H1 (cell line): Measurements from ENCODE around the gene EML1. TPM values are rescaled to one million over a fixed set of nuclear protein-coding genes. Genes with fewer than 3 reads are reported as not detected.

Experiments
- CTCF ChIA-PET: fragments of 300-600 bp; sonication (Branson Sonifier 250); formaldehyde crosslinking; loops from one replicate; lab custom pipeline; 2021; ENCODE audit not compliant: partially characterized antibody; lab: Charles Lee
- POLR2A ChIA-PET: fragments of 300-600 bp; sonication (Branson Sonifier 250); formaldehyde crosslinking; loops from one replicate; lab custom pipeline; 2021; ENCODE audit warnings: inconsistent platforms; ENCODE audit not compliant: partially characterized antibody; lab: Charles Lee
- DNase-seq, 2 experiments: peaks; one replicate each; pipeline versions ENCODE4 v3.0.0 to v3.0.0-alpha.2; 2010 to 2022; ENCODE audit warnings: low spot score in 2 of 2, low read depth in 1 of 2, mixed read lengths in 1 of 2
- FAIRE-seq: peaks from 2 replicates; lab custom pipeline; 2011; peaks lifted over from hg19 to GRCh38; lab: Jason Lieb, UNC
- H2AFZ ChIP-seq: 2 replicates; pipeline ENCODE4 v1.8.1; 2012; ENCODE audit warnings: low read length, inconsistent platforms
- H2AK5ac ChIP-seq: 2 replicates; pipeline ENCODE4 v1.6.1; 2013; ENCODE audit warnings: low read depth, low read length
- H2BK120ac ChIP-seq: replicated peaks from 2 replicates; pipeline ENCODE3; 2013; ENCODE audit warnings: low read depth, low read length, inconsistent platforms
- H2BK12ac ChIP-seq: 2 replicates; pipeline ENCODE4 v1.6.1; 2013; ENCODE audit warnings: low read depth, low read length
- H2BK15ac ChIP-seq: 2 replicates; pipeline ENCODE4 v1.6.1; 2013; ENCODE audit warnings: low read length
- H2BK20ac ChIP-seq: 2 replicates; pipeline ENCODE4 v1.6.1; 2013; ENCODE audit warnings: low read length
- H2BK5ac ChIP-seq: 2 replicates; pipeline ENCODE4 v1.6.1; 2013; ENCODE audit warnings: low read depth, low read length
- H3K14ac ChIP-seq: 2 replicates; pipeline ENCODE4 v1.6.1; 2013; ENCODE audit warnings: inconsistent platforms; ENCODE audit not compliant: insufficient read length
- H3K18ac ChIP-seq: 2 replicates; pipeline ENCODE4 v1.6.1; 2013; ENCODE audit warnings: low read length; ENCODE audit errors: extremely low read depth
- H3K23ac ChIP-seq: 2 replicates; pipeline ENCODE4 v1.6.1; 2013; ENCODE audit warnings: inconsistent platforms; ENCODE audit not compliant: insufficient read length
- H3K23me2 ChIP-seq: 2 replicates; pipeline ENCODE4 v1.6.1; 2013; ENCODE audit warnings: low read depth, low read length
- H3K27ac ChIP-seq: 2 replicates; pipeline ENCODE4 v1.6.1; 2011; ENCODE audit warnings: low read depth, low read length, inconsistent platforms
- H3K27me3 ChIP-seq, 4 experiments: replicated peaks in 1 of 4; 1 replicate in 1 of 4; 2 replicates in 3 of 4; pipeline versions ENCODE4 v1.6.1 to v1.8.1; 2011 to 2013; ENCODE audit warnings: low read length in 3 of 4, mild to moderate bottlenecking in 3 of 4, inconsistent platforms in 2 of 4, mixed read lengths in 2 of 4, moderate library complexity in 1 of 4; ENCODE audit not compliant: control insufficient read depth in 3 of 4, insufficient read depth in 3 of 4; ENCODE audit errors: extremely low read depth in 1 of 4
- H3K36me3 ChIP-seq, 4 experiments: 2 replicates each; pipeline versions ENCODE4 v1.6.1 to v1.8.1; 2011 to 2013; ENCODE audit warnings: mild to moderate bottlenecking in 4 of 4, low read length in 3 of 4, moderate library complexity in 2 of 4, control low read depth in 1 of 4, inconsistent platforms in 1 of 4; ENCODE audit not compliant: insufficient read depth in 4 of 4, control insufficient read depth in 2 of 4
- H3K4ac ChIP-seq: replicated peaks from 2 replicates; pipeline ENCODE3; 2013; ENCODE audit warnings: low read length, low read depth, mixed read lengths, inconsistent platforms; ENCODE audit not compliant: insufficient read length
- H3K4me1 ChIP-seq, 4 experiments: replicated peaks in 1 of 4; 1 replicate in 1 of 4; 2 replicates in 3 of 4; pipeline versions ENCODE4 v1.6.1 to v1.8.1; 2011 to 2013; ENCODE audit warnings: low read length in 3 of 4, inconsistent platforms in 2 of 4, mixed read lengths in 1 of 4; ENCODE audit not compliant: insufficient read depth in 4 of 4, control insufficient read depth in 3 of 4
- H3K4me2 ChIP-seq, 2 experiments: 2 replicates each; pipeline versions ENCODE4 v1.6.1 to v1.8.1; 2011 to 2013; ENCODE audit warnings: low read depth in 2 of 2, low read length in 2 of 2, control low read depth in 1 of 2, inconsistent platforms in 1 of 2, mild to moderate bottlenecking in 1 of 2; ENCODE audit not compliant: insufficient read depth in 1 of 2
- H3K4me3 ChIP-seq, 4 experiments: fragments of 200-600, 300-600 bp in 1 of 4; sonication (generic), shearing (Covaris generic), sonication (Bioruptor Twin) in 1 of 4; 2 replicates each; pipeline versions ENCODE4 v1.5.1 to v1.8.1; 2011 to 2016; ENCODE audit warnings: low read length in 4 of 4, low read depth in 3 of 4, control low read depth in 2 of 4, inconsistent platforms in 2 of 4, mild to moderate bottlenecking in 2 of 4, mixed read lengths in 1 of 4, moderate library complexity in 1 of 4; ENCODE audit not compliant: insufficient read depth in 2 of 4; ENCODE audit errors: extremely low read depth in 1 of 4
- H3K56ac ChIP-seq: replicated peaks from 2 replicates; pipeline ENCODE3; 2013; ENCODE audit warnings: low read depth, mild to moderate bottlenecking, mixed read lengths, low read length, inconsistent platforms; ENCODE audit not compliant: insufficient read length
- H3K79me1 ChIP-seq: 2 replicates; pipeline ENCODE4 v1.6.1; 2013; ENCODE audit warnings: low read depth, low read length, control low read depth
- H3K79me2 ChIP-seq, 2 experiments: 2 replicates each; pipeline versions ENCODE4 v1.6.1 to v1.8.1; 2012 to 2013; ENCODE audit warnings: low read length in 2 of 2, mild to moderate bottlenecking in 2 of 2, inconsistent platforms in 1 of 2; ENCODE audit not compliant: insufficient read depth in 2 of 2, control insufficient read depth in 1 of 2
- H3K9ac ChIP-seq, 4 experiments: replicated peaks in 1 of 4; 1 replicate in 1 of 4; 2 replicates in 3 of 4; pipeline versions ENCODE4 v1.6.1 to v1.8.1; 2011 to 2013; ENCODE audit warnings: low read depth in 3 of 4, low read length in 3 of 4, control low read depth in 2 of 4, mild to moderate bottlenecking in 2 of 4, moderate library complexity in 2 of 4, inconsistent platforms in 1 of 4; ENCODE audit errors: extremely low read depth in 1 of 4
- H3K9me3 ChIP-seq, 2 experiments: 2 replicates each; pipeline versions ENCODE4 v1.6.1 to v1.8.1; 2012 to 2013; ENCODE audit warnings: mild to moderate bottlenecking in 2 of 2, moderate library complexity in 2 of 2, control low read depth in 1 of 2, inconsistent platforms in 1 of 2, low read depth in 1 of 2, low read length in 1 of 2, mixed read lengths in 1 of 2; ENCODE audit not compliant: insufficient read depth in 2 of 2
- H4K20me1 ChIP-seq, 2 experiments: replicated peaks in 1 of 2; 2 replicates each; pipeline versions ENCODE3 to v1.8.1; 2011 to 2013; ENCODE audit warnings: inconsistent platforms in 2 of 2, low read length in 2 of 2, mild to moderate bottlenecking in 1 of 2; ENCODE audit not compliant: insufficient read depth in 2 of 2, control insufficient read depth in 1 of 2
- H4K5ac ChIP-seq: 2 replicates; pipeline ENCODE4 v1.6.1; 2013; ENCODE audit warnings: low read length, low read depth, mixed read lengths, inconsistent platforms; ENCODE audit not compliant: insufficient read length
- H4K8ac ChIP-seq: 2 replicates; pipeline ENCODE4 v1.8.0; 2013; ENCODE audit warnings: mild to moderate bottlenecking, moderate library complexity, low read length, inconsistent platforms; ENCODE audit not compliant: insufficient read depth; ENCODE audit errors: extremely low read depth
- H4K91ac ChIP-seq: replicated peaks from 2 replicates; pipeline ENCODE3; 2013; ENCODE audit warnings: low read length, mixed read lengths, inconsistent platforms; ENCODE audit not compliant: insufficient read length
- EP300 ChIP-seq, 2 experiments: IDR thresholded peaks; 1 replicate in 1 of 2; 2 replicates in 1 of 2; pipeline ENCODE4 v1.6.1; 2011 to 2012; ENCODE audit warnings: low read depth in 2 of 2, low read length in 2 of 2, mild to moderate bottlenecking in 2 of 2, borderline replicate concordance in 1 of 2, inconsistent platforms in 1 of 2, moderate library complexity in 1 of 2
- JUN ChIP-seq: IDR thresholded peaks from 2 replicates; pipeline ENCODE4 v1.6.1; 2011; ENCODE audit warnings: low read depth, mild to moderate bottlenecking, improper control_type of control experiment, low read length
- WGBS, 2 experiments: shearing (Covaris generic) in 1 of 2; methylation state at CpG; one replicate each; pipeline versions ENCODE4 v1.1.6 to v1.1.7; 2013 to 2015; ENCODE audit warnings: low lambda C conversion rate in 2 of 2, mixed read lengths in 2 of 2, inconsistent platforms in 1 of 2, low coverage in 1 of 2, missing lambda C conversion rate in 1 of 2; ENCODE audit not compliant: insufficient replicate concordance in 2 of 2, insufficient coverage in 1 of 2, insufficient read length in 1 of 2; ENCODE audit errors: extremely low coverage in 1 of 2, missing lambda C conversion rate in 1 of 2; 5-methylcytosine and 5-hydroxymethylcytosine counted together
- polyA plus RNA-seq, 7 experiments: library from polyadenylated mRNA; depleted of rRNA in 3 of 7; stranded (reverse) in 5 of 7; unstranded in 2 of 7; fragments of >200 nt in 5 of 7; fragments of 200-250 nt in 2 of 7; gene quantifications; 1 replicate in 5 of 7; 2 replicates in 1 of 7; 4 replicates in 1 of 7; pipeline versions ENCODE4 v1.2.1 to v1.2.3, GENCODE V29; 2011 to 2013; ENCODE audit warnings: missing spikeins in 2 of 7, mixed read lengths in 2 of 7
- total RNA-seq: library from RNA; stranded (reverse); fragmentation: NEBNext Ultra II Directional; extraction: Animal tissue kit (Norgen Biotek cat#: 25700); gene quantifications from 2 replicates; pipeline ENCODE4 v1.2.1, GENCODE V29; 2021

Gene EML1
- total and polyA plus RNA-seq, 2 of the 8 experiments (the other 6 are each of a cell fraction or from before 2014, with no cell fraction given) = 11.1 to 24.7 TPM

DNA sequence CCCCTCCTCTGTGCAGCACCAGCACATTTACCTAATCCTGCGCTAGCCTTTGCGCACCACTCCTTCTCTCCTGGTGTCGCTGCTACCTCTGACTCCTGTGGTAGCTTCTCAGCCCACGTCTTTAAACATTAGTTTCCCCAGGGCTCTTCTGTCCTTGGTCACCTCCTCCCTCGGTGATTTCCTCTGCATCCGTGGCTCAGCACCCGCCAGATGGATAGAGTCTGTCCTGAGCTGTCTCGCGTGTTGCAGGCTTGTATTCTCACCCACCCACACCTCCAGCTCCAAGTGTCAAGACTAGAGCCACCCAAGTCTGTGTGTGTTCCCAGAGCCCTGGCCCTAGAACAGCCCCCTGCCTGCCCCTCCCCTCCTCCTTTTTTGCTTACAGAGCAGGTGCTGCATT is 83.2 kb downstream of the EML1 start:
- Histone ChIP-seq H3K9ac (no peak overlapping the region), H4K5ac (peak overlapping the region; percentile 5), H3K27ac (no peak overlapping the region), H2AK5ac (no peak overlapping the region), H3K4me3 (no peak overlapping the region), H3K18ac (peak overlapping the region; percentile 48)
- no peak for DNase-seq
- no peak for FAIRE-seq
- CTCF ChIA-PET = interaction anchor here (0.6 to 5.4 kb wide), 11 partner anchors 8 to 189 kb away, joined by 3 to 39 read pairs (median 3); no protein-coding TSS in a partner anchor
- TF ChIP-seq JUN (no peak), EP300 (IDR thresholded peaks at IDR 0.05; ENCODE audit: borderline replicate concordance in 1 of 2, low read depth in 2 of 2, low read length in 2 of 2) (peak in 1 of 2 experiments; percentile 34; a peak in 1 of 3 replicates)
- TF ChIP-seq, all 59 proteins: peak for 1
- H4K8ac ChIP-seq = no peak overlapping the region; the same call in 1 of the 2 replicates
- H3K4me2 ChIP-seq = peak overlapping the region in 1 of 2 experiments; percentile 40; a peak in 2 of 4 replicates
- peak overlapping the region; percentile 35 for H4K91ac ChIP-seq
- H3K9me3 ChIP-seq = no peaks in the 10 kb centered on the region
- no peak overlapping the region for H2BK20ac ChIP-seq
- no peak overlapping the region for H2BK120ac ChIP-seq
- no peaks in the 10 kb centered on the region for H3K36me3 ChIP-seq
- no peak overlapping the region for H2BK5ac ChIP-seq
- no peak overlapping the region for H3K14ac ChIP-seq
- no peak overlapping the region for H3K56ac ChIP-seq
- no peak overlapping the region; the same call in none of the 2 replicates for H2BK15ac ChIP-seq
- H3K4ac ChIP-seq = peak overlapping the region; percentile 35
- H4K20me1 ChIP-seq = peaks cover 0 to 1% of the 10 kb centered on the region in 2 experiments
- H2BK12ac ChIP-seq = peak overlapping the region; percentile 40; the same call in 1 of the 2 replicates
- H3K4me1 ChIP-seq = peaks cover 4 to 37% (median 23%) of the 10 kb centered on the region in 4 experiments
- H3K79me1 ChIP-seq = peaks cover 2% of the 10 kb centered on the region; the same call in 1 of the 2 replicates
- no peaks in the 10 kb centered on the region for H3K79me2 ChIP-seq
- POLR2A ChIA-PET = no interaction called here
- H3K23me2 ChIP-seq = no peaks in the 10 kb centered on the region
- 89% methylated on average over 9 of the region's 9 CpGs; no CpG with 5 or more reads in 1 of the 2 experiments for WGBS, 2 experiments
- no peaks in the 10 kb centered on the region; a peak in 1 of 7 replicates for H3K27me3 ChIP-seq
- H3K23ac ChIP-seq = peak overlapping the region; percentile 42
- H2AFZ ChIP-seq = no peak overlapping the region
